GM18861 (cell line): ENCODE measurements around the gene CLASP1.

Experiments used
- ATAC-seq: cut with Tn5 transposase; IDR thresholded peaks from one replicate; pipeline ENCODE4 v1.9.1; 2021; ENCODE audit not compliant: unreplicated experiment

Gene CLASP1

DNA sequence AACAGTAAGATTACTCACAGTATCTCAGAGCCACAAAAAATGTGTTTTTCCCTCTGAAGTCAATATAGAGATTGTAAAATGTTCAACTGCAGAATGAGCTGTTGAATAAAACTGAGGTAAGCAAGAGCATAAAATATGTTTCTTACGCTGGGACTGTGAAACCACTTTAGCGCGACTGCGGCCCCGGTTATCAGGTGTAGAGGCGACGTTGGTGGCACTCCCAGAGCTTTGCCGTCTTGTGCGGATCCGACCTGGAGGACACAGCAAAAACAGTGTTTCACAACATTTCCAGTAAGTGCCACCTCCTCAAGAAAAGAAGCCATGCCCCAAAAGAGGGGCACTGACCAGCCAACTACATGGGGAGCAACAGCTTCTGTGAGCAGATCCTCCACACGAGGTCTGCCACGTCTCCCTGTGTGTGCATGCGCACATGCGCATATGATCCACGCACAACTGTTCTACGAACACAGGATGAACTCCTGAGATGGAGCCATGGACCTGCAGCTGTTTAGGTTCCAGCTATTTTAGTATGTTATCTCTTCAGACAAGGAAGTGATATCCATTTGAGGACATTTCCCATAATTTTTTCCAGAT lies 219.2 kb downstream of the CLASP1 start:
- ATAC-seq, result no peak

DNA sequence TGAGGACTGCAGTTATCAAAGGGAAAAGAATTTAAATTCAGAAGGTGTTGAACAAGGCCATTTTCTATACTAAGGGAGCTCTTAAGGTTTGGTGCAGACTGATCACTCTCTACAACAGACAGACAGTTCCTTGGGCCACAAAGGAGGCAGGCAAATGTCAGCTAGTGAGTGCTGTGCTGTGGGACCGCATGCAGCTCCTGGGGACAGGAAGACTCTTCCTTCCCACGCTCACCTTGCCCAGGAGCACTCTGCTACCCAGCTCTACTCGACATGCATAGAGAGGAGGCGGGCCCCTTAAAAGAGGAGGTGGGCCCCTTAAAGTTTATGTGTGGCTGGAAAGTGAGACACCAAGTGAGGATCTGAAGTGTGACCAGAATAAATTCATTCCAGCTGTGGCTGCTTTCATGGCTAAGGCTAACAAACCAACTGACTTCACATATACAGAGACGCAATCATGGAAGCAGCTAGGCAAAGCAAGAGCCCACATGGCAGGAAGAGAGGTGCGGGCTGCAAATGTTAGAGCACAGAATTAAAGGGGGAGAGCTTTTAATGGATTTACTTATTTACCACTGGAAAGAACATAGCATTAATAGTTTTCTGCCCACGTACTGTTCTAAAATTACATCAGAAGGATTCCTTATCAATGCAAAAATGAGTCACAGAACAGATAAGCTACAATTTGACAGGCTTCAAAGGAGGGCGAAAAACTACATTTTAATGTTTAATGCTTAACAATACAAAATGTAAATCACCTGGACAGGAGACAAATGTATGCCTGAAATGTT lies 220.0 kb downstream of the CLASP1 start:
- no peak for ATAC-seq

DNA sequence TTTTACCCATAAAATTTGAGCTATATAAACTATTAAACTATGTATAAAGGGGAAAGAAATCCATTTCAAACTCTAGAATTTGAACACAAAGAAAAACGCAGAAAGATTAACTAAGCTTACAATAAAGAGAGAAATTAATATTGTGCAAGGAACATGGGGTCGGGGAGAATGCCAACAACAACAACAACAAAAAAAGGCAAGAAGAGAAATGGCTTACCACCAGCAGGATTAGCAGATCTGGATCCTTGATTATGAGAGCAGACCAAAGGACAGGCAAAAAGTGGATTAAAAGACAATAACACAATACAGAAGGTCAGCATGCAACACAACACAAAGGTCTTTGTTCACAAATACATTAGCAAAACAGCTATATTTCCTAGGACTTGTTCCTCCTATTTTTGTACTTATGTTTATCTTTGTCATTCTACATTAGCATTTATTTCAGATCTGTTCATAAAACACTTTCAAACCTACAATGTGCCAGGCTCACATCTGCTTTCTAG lies 222.0 kb downstream of the CLASP1 start:
- ATAC-seq, result no peak

DNA sequence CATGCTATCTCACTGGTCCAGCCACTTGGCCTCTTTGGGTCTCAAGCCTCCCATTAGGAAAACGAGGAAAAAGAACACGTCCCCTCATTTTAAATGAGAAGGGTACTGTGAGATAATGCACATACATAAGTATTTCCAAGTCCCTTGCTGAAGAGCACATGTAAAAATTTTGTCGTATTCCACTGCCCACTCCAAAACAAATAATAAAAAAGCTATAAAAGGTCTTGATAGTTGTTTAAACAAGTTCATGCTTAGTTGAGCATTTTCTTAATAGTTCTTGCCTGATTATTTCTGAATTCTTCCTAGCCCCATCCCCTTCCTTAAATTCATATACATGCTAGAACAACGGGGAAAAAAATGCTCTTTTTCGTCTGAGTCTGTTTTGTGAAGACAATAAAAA lies 228.8 kb downstream of the CLASP1 start:
- ATAC-seq, result no peak

DNA sequence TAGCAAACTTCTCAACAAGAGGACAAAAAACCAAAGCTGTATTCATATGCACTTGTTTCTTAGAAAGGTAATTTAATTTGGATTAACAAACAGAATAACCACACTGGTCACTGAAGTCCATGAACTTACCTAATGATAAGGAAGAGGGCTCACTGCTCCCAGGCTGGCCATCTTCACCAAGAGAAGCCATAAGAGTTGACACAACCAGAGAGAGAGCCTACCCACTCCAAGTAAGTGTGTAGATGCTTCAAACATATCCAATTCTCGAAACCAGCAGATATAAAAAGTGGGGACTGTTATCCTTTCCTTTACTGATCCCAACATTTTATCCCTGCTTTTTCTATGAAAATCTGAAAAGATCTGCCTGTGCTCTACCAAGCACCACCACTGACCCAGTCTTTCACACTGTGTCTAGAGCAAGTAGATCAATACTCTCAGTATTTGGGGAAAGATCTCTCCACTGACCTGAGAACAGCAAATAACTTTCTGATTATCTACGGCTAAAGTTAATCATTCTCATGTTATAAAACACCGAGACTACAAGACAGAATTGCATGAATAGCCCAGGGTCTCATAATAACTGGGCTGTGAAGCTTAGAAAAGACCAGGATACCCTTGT lies 230.1 kb downstream of the CLASP1 start:
- ATAC-seq, result no peak

DNA sequence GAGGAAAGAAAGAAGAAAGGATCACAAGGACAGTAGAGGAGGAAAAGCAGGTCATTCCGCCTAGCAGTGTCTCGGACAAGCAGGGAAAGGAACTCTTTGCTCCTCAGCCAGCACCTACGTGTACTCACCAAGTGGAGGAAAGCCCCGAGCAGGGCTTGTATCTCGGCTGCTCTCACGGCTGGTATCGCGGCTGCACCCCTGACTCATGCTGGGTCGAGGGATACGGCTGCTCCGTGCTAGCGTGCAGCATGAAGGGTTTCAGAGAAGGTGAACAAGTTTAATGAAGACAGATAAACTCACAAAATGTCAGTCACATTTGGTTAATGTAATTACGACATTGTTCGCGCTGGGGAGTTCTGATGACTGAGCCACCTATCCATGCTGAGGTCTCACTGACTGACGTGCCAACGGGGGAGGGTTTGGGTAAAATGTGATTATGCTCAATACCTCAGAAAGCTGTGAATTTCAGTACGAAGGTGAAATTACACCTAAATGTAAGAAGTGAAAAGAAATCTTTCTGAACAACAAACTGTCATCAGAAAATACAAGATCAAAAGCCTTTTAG lies 230.7 kb downstream of the CLASP1 start:
- ATAC-seq, result no peak

DNA sequence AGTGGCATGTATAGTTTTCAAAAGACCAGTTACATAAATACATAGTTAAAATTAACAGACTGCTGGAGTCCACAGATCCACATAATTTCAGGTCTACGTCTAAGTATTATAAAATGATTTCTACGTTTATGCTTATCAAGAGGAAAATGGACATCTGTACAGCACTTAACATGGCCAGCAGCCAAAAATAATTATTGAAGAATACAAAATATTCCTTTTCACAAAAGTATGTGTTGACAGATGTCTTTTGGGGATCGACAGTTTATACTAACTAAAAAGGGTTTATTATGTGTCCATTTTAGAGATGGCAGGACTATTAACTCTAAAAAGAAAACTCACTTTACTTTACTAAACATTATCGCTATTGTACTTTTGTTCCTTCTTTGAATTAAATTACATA lies 231.4 kb downstream of the CLASP1 start:
- ATAC-seq, result no peak

DNA sequence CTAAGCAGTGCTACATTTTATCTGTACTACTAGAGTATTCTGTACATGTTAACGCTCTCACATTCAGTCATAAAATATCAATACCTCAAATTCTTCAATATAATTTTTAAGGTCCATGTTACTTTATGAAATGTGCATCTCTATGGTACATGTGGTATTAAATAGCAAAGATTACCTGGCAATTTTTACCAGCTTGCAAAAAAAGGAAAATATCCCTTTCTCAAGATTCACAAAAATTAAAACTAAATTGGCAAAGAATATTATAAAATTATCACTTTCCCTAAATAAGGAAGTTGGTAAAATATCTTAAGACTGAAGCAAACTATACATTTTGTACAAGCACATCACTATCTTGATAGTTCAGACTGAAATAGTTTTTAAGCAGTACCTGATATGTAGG lies 233.5 kb downstream of the CLASP1 start:
- no peak for ATAC-seq

DNA sequence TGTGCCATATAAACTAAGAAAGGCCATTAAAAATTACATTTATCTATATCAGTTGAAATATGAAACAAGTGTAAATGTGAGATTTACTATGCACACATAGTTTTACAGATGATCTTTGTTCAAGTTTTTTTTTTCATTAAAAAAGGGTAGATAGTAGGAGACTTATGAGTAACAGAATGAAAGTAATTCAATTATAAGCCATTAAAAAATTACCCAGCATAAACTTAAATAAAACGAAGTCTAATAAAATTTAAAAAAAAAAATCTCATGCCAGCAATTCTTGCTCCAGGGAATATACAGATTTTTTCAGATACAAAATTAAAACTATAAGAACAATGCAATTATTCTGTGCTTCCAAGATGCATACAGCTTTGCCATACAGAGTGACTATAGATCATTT lies 236.9 kb downstream of the CLASP1 start:
- ATAC-seq, result no peak

DNA sequence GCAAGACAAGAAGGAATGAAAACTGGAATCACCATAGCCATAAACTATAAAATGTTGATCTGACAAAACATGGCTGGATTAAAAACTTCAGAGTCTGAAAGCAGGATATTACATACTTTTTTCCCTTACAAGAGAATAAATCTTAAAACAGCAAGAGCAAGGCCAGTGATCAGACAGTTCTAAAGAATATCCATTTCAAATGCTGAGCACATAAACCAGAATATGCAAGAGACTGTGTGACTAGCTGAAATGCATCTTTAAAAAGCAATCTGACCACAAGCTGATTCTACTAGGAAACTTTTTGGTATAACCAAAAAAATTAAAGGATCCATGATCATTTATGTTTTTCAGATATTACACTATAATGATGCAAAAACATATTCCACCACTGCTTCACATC lies 239.3 kb downstream of the CLASP1 start:
- no peak for ATAC-seq

DNA sequence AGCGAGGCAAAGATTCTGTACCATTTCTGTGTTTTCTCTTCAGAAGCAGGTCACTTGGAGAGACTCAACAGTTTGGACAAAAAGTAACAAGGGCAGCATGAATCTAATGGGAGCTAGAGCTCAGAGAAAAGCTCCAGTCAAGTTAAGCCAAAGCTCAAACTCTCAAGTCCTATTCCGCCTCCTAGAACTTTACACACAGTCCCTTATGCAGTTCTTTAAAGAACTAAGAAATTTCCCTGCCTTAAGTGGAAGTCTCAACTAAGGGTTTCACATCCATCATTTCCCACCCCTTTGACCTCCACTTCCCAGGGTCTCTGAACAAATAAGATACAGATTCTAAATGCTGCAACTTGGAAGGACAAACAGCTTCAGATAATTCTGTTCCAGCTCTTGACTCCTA lies 239.9 kb downstream of the CLASP1 start:
- ATAC-seq, result no peak

DNA sequence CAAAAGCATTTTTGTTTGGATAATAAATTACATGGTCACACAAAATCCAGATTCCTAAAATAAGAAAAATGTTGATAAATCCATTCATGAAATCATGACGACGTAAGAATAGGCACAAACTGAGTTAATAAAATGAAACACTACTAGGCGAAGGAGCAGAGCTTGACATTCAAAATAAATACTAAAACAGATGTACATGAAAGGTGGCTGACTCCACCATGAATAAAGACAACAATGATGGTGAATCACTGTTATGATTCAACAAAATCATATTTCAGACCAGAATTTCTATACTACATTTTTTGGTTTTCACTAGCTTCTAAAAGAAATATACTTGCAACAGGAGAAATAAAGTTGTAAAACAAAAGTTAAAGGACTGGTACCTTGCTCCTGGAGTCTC lies 240.6 kb downstream of the CLASP1 start:
- ATAC-seq, result no peak

DNA sequence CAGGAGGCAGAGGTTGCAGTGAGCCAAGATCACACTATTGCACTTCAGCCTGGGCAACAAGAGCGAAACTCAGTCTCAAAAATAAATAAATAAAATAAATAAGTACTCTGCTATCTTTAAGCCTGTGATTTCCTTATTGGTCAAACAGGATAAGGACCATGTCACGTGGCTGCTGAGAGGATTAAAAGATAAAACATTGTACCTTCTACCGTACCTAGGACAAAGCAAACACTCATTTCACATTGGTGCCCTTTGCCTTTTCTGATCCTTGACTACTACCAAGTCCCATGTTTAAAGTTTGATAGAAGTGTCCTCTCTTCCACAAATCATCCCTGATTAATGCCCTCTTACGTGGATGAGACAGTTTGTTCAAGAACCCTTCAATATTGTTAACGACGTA lies 244.0 kb downstream of the CLASP1 start:
- ATAC-seq, result no peak

DNA sequence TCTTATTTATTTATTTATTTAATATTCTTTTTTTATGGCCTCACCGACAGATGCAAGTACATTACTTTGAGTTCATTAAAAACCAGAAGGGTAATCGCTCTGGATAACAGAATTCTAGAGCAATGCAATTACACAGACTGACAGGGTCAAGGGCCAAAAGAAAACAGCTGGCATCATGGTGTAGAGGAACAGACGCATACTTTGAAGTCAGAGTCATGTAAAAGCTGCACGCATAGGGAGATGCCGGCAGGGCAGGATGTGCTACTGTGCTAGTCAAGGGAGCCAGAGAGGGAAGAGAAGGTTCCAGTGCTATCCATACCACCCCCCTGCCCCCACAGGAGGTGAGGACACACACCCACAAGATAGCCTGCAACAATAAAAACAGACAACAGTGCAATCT lies 249.1 kb downstream of the CLASP1 start:
- ATAC-seq, result no peak

DNA sequence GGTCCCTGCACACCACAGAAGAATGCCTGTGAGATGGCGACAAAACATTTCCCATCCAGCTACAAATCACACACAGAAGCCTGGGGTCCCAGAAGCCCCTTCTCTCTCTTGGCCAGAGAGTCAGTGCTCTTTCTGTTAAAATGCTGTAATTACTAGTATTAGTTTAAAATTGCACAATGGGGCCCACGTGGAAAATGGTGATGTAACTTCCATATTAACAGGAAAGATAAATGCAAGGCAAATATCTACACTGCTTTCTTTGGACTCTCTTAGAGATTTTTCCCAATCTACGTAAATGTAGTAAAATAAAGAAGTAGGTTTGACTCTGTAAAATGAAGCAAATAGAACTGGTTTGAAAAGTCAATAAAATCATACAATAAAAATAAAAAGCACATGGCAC lies 250.4 kb downstream of the CLASP1 start:
- no peak for ATAC-seq

DNA sequence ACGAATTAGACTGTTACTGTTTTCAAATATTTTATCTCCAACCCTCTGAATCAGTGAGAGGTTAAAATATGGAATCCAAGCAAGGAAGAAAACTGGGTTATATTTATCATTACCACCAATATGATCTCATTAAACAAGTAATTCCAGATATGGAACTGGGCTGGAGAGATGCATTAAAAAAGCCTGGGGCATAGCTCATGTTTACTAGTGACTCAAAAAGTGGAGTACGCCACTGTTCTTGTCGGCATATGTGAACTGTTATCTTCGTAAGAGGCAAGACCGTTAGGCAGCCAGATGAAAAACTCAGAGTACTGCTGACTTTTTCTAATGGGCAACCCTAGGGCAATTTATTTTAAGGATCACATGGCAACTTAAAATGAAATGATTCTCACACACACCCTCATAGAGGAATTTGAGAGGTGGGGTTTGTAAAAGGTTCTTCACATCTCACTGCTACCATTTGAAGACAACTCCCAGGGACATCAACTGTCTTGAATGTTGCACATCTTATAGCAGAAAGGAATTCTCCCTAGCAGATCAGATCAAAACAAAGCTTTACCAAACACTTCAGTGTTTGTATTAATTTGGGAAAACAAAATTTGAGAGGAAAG lies 259.1 kb downstream of the CLASP1 start:
- no peak for ATAC-seq

DNA sequence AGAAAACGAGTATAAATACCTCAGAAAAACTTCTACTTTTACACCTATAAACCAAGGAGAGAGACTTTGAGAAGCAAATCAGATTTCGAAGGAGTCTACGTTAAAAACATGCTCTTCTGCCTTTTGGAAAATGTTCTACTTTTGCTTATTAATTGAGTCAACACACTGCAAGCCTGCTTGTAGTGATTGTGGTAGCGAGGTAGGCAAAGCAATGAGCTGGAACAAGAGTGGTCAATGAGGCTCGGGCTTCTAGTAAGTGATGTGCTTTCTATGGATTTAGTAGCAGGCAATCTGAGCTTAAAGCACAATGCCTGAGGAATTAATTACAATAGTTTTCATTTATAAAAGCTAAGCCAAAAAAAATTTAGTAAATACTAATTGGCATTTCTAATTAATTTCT lies 260.9 kb downstream of the CLASP1 start:
- no peak for ATAC-seq

DNA sequence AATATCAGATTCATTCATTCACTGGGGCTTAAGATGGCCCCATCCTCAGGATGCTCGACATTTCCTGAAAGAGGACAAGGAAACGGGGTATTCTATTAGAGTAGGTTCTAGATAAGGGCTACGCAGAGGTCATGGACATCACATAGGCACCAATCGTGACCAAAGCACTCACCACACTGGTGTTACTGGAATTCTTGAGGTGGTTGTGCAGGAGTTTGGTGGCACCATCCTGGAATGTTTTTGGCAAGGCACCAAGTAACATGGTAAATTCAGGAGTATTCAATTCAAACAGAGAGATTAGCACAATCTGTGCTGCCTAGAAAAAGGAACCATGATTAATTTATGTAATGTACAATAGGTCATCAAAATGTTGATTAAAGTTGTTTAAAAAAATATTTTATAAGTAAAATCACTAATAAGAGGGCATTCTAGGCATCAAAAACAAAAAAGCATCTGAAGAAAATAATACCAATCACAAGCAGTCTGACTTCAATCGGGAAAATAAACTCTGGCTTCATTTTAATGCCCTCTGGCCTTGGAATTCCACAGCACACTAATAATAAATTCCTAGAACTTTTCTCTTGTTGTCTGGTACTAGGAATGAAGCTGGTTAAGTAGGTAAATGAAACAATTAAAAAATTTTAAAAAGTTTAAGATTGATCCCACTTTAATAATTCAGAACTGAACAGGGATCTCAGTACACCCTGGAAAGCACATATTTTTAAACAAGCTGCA lies 261.5 kb downstream of the CLASP1 start:
- ATAC-seq, result no peak

DNA sequence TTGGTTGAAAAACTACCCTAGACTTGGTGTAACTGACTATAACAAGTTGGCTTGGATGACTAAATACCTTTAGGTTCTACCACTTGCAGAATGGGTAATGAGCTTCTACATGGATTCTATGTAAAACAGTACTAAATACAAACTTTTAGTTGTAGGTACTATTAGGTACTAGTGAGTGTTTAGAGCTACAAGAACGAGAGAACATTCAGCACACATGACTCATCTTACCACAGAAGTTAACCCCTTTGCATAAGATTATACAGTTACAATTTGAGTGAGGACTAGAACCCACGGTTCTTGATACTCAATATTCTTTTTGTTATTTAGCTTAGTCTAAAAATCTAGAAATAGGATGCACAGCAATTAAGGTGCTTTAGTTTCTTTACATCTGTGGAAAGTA lies 262.6 kb downstream of the CLASP1 start:
- ATAC-seq, result no peak

DNA sequence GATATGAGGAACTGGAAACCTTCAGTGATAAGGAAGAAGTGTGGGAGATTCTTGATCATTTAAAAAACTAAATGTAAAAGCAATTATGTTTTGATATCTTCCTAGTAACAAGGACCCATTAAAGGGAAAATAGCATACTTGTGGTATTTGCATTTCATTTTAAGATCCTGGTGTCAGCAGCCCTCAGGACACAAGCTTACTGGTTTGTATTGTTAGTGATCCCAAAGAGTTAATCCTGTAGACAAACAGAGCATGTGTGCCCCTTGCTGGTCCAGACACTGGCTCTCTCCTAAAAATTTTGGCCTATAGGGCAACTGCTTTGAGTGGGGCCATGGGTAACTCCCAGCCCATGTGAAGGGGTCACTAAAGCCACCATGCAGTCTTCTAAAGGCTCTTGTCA lies 263.2 kb downstream of the CLASP1 start:
- ATAC-seq, result no peak

DNA sequence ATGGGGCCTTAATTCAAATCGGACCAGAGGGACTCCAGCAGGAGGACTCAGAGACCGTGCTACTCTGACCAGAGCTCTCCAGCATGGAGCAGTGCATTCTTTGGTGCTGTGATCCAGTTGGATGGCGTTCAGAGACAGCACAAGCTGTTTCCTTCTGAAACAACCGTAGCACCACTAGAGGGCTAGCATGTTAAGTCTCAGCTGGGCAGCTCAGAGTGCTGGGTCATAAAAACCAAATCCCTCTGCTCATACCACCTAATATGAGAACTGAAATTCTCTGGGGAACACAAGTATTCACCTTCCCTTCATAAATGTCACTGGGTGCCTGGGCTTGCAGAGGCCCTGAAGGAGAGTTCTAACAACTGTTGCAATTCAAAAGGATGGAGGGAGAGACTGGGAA lies 266.5 kb downstream of the CLASP1 start:
- ATAC-seq, result no peak
